Fibroblast of mammary gland (primary cell): ENCODE measurements around the gene NPHP4.

Experiments used
- DNase-seq: peaks from one replicate; pipeline ENCODE4 v3.0.0-alpha.2; 2010; ENCODE audit warnings: low read depth
- H3K4me3 ChIP-seq: 2 replicates; pipeline ENCODE4 v1.5.1; 2011; ENCODE audit warnings: low read depth, mild to moderate bottlenecking, low read length, moderate library complexity; ENCODE audit not compliant: control insufficient read depth
- CTCF ChIP-seq: conservative IDR thresholded peaks from 2 replicates; pipeline ENCODE4 v1.5.1; 2011; ENCODE audit warnings: low read depth, low read length, inconsistent platforms; ENCODE audit not compliant: control insufficient read depth, insufficient read depth

The NPHP4 gene

GRCh38 chr1:5981009-5981380 lies 11.2 kb downstream of the NPHP4 start:
- TF ChIP-seq CTCF = no peak
- H3K4me3 ChIP-seq = no peak overlapping the region
- no peak for DNase-seq

GRCh38 chr1:5980314-5981008 lies 11.8 kb downstream of the NPHP4 start:
- TF ChIP-seq CTCF = peak; percentile 30
- DNase-seq = peak; percentile 81
- no peak overlapping the region for H3K4me3 ChIP-seq

- no peak for DNase-seq
- no peak for TF ChIP-seq CTCF
- no peak overlapping the region for H3K4me3 ChIP-seq
These were observed 12.5 kb downstream of the NPHP4 start for GRCh38 chr1:5979536-5980313.

GRCh38 chr1:5978452-5978851 lies 13.8 kb downstream of the NPHP4 start:
- no peak for TF ChIP-seq CTCF
- no peak for DNase-seq
- H3K4me3 ChIP-seq = no peak overlapping the region

- H3K4me3 ChIP-seq = no peak overlapping the region
- TF ChIP-seq CTCF = no peak
- DNase-seq = no peak
These were observed 14.5 kb downstream of the NPHP4 start for GRCh38 chr1:5977494-5978444.

- H3K4me3 ChIP-seq = no peak overlapping the region
- TF ChIP-seq CTCF = no peak
- no peak for DNase-seq
These were observed 15.3 kb downstream of the NPHP4 start for GRCh38 chr1:5976726-5977493.
